IMR-90 (cell line): ENCODE data around the gene UGT1A7.

Source experiments
- MAZ ChIP-seq: IDR thresholded peaks from 2 replicates; pipeline ENCODE4 v1.6.1; 2012; ENCODE audit warnings: low read depth, mild to moderate bottlenecking, low read length, improper control_type of control experiment, moderate library complexity, borderline replicate concordance
- MXI1 ChIP-seq: IDR thresholded peaks from 2 replicates; pipeline ENCODE4 v1.6.1; 2012; ENCODE audit warnings: low read depth, mild to moderate bottlenecking, low read length, moderate library complexity, borderline replicate concordance
- POLR2A ChIP-seq: IDR thresholded peaks from 2 replicates; pipeline ENCODE4 v1.6.1; 2012; ENCODE audit warnings: mild to moderate bottlenecking, low read depth, low read length
- RAD21 ChIP-seq: IDR thresholded peaks from 2 replicates; pipeline ENCODE4 v1.6.1; 2012; ENCODE audit warnings: low read length, improper control_type of control experiment
- TF ChIP-seq, protein P1 (sequence below): conservative IDR thresholded peaks from 2 replicates; pipeline ENCODE4 v1.5.1; 2012; ENCODE audit warnings: mild to moderate bottlenecking, low read depth, low read length, improper control_type of control experiment

DNA sequence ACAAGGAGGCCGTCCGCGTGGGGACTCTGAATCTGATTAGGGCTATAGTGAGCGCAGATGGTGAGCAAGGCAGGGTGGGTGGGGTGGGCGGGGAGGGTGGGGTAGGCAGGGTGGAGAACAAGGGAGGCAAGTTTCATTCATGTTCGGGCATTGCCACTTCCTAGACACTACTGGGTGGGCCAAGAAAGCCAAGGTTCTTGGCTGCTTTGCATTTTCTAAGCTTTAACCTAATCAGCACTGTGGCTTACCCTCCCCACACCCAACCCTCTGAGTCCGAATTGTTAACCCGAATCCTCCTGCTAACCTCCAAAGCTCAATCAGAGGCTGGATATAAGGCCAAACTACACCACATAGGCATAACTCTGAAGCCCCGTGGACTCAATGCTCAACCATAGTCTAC lies 114.6 kb downstream of the UGT1A7 start:
- TF ChIP-seq, protein P1, sequence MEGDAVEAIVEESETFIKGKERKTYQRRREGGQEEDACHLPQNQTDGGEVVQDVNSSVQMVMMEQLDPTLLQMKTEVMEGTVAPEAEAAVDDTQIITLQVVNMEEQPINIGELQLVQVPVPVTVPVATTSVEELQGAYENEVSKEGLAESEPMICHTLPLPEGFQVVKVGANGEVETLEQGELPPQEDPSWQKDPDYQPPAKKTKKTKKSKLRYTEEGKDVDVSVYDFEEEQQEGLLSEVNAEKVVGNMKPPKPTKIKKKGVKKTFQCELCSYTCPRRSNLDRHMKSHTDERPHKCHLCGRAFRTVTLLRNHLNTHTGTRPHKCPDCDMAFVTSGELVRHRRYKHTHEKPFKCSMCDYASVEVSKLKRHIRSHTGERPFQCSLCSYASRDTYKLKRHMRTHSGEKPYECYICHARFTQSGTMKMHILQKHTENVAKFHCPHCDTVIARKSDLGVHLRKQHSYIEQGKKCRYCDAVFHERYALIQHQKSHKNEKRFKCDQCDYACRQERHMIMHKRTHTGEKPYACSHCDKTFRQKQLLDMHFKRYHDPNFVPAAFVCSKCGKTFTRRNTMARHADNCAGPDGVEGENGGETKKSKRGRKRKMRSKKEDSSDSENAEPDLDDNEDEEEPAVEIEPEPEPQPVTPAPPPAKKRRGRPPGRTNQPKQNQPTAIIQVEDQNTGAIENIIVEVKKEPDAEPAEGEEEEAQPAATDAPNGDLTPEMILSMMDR, result no peak
- no peak for TF ChIP-seq POLR2A
- no peak for TF ChIP-seq MAZ
- no peak for TF ChIP-seq RAD21
- no peak for TF ChIP-seq MXI1
